OCI-LY3 (cell line): ENCODE results near the gene NHS.

Experiments
- EZH2phosphoT487 ChIP-seq: fragments of 200-600 bp; shearing (Covaris generic); IDR thresholded peaks from 2 replicates; pipeline ENCODE4 v1.6.1; 2018; ENCODE audit warnings: antibody characterized with exemption, mixed run types, low read depth
- TF ChIP-seq, protein P1 (sequence below): fragments of 200-600, 300-600 bp; sonication (generic); IDR thresholded peaks from 2 replicates; pipeline ENCODE4 v1.5.1; 2014; ENCODE audit warnings: antibody characterized with exemption, low read length, low read depth

- TF ChIP-seq EZH2phosphoT487, result no peak
- TF ChIP-seq, protein P1, sequence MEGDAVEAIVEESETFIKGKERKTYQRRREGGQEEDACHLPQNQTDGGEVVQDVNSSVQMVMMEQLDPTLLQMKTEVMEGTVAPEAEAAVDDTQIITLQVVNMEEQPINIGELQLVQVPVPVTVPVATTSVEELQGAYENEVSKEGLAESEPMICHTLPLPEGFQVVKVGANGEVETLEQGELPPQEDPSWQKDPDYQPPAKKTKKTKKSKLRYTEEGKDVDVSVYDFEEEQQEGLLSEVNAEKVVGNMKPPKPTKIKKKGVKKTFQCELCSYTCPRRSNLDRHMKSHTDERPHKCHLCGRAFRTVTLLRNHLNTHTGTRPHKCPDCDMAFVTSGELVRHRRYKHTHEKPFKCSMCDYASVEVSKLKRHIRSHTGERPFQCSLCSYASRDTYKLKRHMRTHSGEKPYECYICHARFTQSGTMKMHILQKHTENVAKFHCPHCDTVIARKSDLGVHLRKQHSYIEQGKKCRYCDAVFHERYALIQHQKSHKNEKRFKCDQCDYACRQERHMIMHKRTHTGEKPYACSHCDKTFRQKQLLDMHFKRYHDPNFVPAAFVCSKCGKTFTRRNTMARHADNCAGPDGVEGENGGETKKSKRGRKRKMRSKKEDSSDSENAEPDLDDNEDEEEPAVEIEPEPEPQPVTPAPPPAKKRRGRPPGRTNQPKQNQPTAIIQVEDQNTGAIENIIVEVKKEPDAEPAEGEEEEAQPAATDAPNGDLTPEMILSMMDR, result no peak
These were observed 392.7 kb downstream of the NHS start for GRCh38 chrX:17767734-17768133.
